IMR-90 (cell line): ENCODE results near the gene TMTC1. TPM values are rescaled to one million over a fixed set of nuclear protein-coding genes. Genes with fewer than 3 reads are reported as not detected.

Experiments
- ATAC-seq: fragments of 200-7000 bp; cut with Tn5 transposase; 2 replicates; pipeline ENCODE4 v1.9.1; 2020; ENCODE audit warnings: low read depth, mild to moderate bottlenecking, moderate library complexity
- BruUV-seq: library from RNA; stranded (reverse); fragments of 400-500 nt; replicated peaks from 2 replicates; lab custom pipeline; 2021; lab: Mats Ljungman, UMichigan
- CTCF ChIA-PET: fragments of 300-600 bp; formaldehyde crosslinking; extraction: SDS; loops from one replicate; lab custom pipeline; 2021; ENCODE audit warnings: antibody characterized with exemption; lab: Yijun Ruan, JAX
- POLR2A ChIA-PET: fragments of 300-600 bp; sonication (Branson Sonifier 250); formaldehyde crosslinking; loops from one replicate; lab custom pipeline; 2022; ENCODE audit warnings: antibody characterized with exemption; ENCODE audit not compliant: unreplicated experiment; lab: Charles Lee
- DNase-seq: peaks from one replicate; pipeline ENCODE4 v3.0.0; 2013
- H2AFZ ChIP-seq: replicated peaks from 2 replicates; pipeline ENCODE3; 2013; ENCODE audit warnings: low read length, mild to moderate bottlenecking; ENCODE audit not compliant: poor library complexity
- H2AK5ac ChIP-seq: 2 replicates; pipeline ENCODE4 v1.6.1; 2013; ENCODE audit warnings: low read depth, low read length, inconsistent platforms
- H2AK9ac ChIP-seq: replicated peaks from 2 replicates; pipeline ENCODE3; 2013; ENCODE audit warnings: mild to moderate bottlenecking, low read depth, low read length, moderate library complexity; ENCODE audit not compliant: poor library complexity
- H2BK120ac ChIP-seq: 2 replicates; pipeline ENCODE4 v1.6.1; 2013; ENCODE audit warnings: low read depth, low read length, inconsistent platforms
- H2BK15ac ChIP-seq: 3 replicates; pipeline ENCODE4 v1.6.1; 2013; ENCODE audit warnings: low read depth, low read length, inconsistent platforms
- H2BK20ac ChIP-seq: 2 replicates; pipeline ENCODE4 v1.6.1; 2013; ENCODE audit warnings: low read depth, mild to moderate bottlenecking, inconsistent platforms, low read length, moderate library complexity
- H2BK5ac ChIP-seq: 2 replicates; pipeline ENCODE4 v1.6.1; 2013; ENCODE audit warnings: mild to moderate bottlenecking, low read depth, low read length, inconsistent platforms; ENCODE audit not compliant: poor library complexity, severe bottlenecking
- H3K14ac ChIP-seq: replicated peaks from 2 replicates; pipeline ENCODE4 v1.6.1; 2013; ENCODE audit warnings: low read depth, low read length, inconsistent platforms
- H3K18ac ChIP-seq: 2 replicates; pipeline ENCODE4 v1.6.1; 2013; ENCODE audit warnings: low read depth, low read length, control low read depth
- H3K23ac ChIP-seq: 2 replicates; pipeline ENCODE4 v1.6.1; 2013; ENCODE audit warnings: low read depth, low read length, inconsistent platforms
- H3K27ac ChIP-seq: 2 replicates; pipeline ENCODE4 v1.5.1; 2013; ENCODE audit warnings: mild to moderate bottlenecking, control low read depth, low read length; ENCODE audit not compliant: insufficient read depth
- H3K27me3 ChIP-seq: 2 replicates; pipeline ENCODE4 v1.6.1; 2013; ENCODE audit warnings: low read length; ENCODE audit not compliant: control insufficient read depth, insufficient read depth
- H3K36me3 ChIP-seq: 2 replicates; pipeline ENCODE4 v1.6.1; 2013; ENCODE audit warnings: low read length, mixed read lengths; ENCODE audit not compliant: control insufficient read depth, insufficient read depth
- H3K4ac ChIP-seq: 2 replicates; pipeline ENCODE4 v1.6.1; 2013; ENCODE audit warnings: low read depth, low read length, inconsistent platforms
- H3K4me1 ChIP-seq: 2 replicates; pipeline ENCODE4 v1.6.1; 2013; ENCODE audit warnings: low read length, mixed read lengths; ENCODE audit not compliant: control insufficient read depth, insufficient read depth
- H3K4me2 ChIP-seq: 2 replicates; pipeline ENCODE4 v1.6.1; 2013; ENCODE audit warnings: low read depth, mild to moderate bottlenecking, control low read depth, low read length, moderate library complexity
- H3K4me3 ChIP-seq: 2 replicates; pipeline ENCODE4 v1.5.1; 2013; ENCODE audit warnings: low read depth, mild to moderate bottlenecking, control low read depth, low read length, moderate library complexity; ENCODE audit not compliant: insufficient read depth
- H3K56ac ChIP-seq: 2 replicates; pipeline ENCODE4 v1.6.1; 2013; ENCODE audit warnings: low read length, inconsistent platforms; ENCODE audit not compliant: insufficient read depth; ENCODE audit errors: extremely low read depth
- H3K79me1 ChIP-seq, 2 experiments: 2 replicates each; pipeline ENCODE4 v1.6.1; 2013; ENCODE audit warnings: low read length in 2 of 2, inconsistent platforms in 1 of 2, low read depth in 1 of 2
- H3K9ac ChIP-seq: 2 replicates; pipeline ENCODE4 v1.6.1; 2013; ENCODE audit warnings: low read depth, low read length, control low read depth
- H3K9me1 ChIP-seq: 2 replicates; pipeline ENCODE4 v1.6.1; 2013; ENCODE audit warnings: low read length, inconsistent platforms; ENCODE audit not compliant: insufficient read depth
- H3K9me3 ChIP-seq: 2 replicates; pipeline ENCODE4 v1.6.1; 2013; ENCODE audit warnings: low read length; ENCODE audit not compliant: control insufficient read depth, insufficient read depth
- H4K20me1 ChIP-seq: 2 replicates; pipeline ENCODE4 v1.6.1; 2013; ENCODE audit warnings: low read length, inconsistent platforms; ENCODE audit not compliant: insufficient read depth
- H4K5ac ChIP-seq: 2 replicates; pipeline ENCODE4 v1.6.1; 2013; ENCODE audit warnings: mild to moderate bottlenecking, low read depth, low read length, control low read depth
- H4K8ac ChIP-seq, 2 experiments: 2 replicates each; pipeline ENCODE4 v1.6.1; 2013; ENCODE audit warnings: low read depth in 2 of 2, low read length in 2 of 2, control low read depth in 1 of 2, inconsistent platforms in 1 of 2
- H4K91ac ChIP-seq: 2 replicates; pipeline ENCODE4 v1.6.1; 2013; ENCODE audit warnings: low read depth, low read length, inconsistent platforms; ENCODE audit not compliant: insufficient read depth
- CEBPB ChIP-seq: IDR thresholded peaks from 2 replicates; pipeline ENCODE4 v1.6.1; 2012; ENCODE audit warnings: low read depth, low read length, improper control_type of control experiment
- MAFK ChIP-seq: IDR thresholded peaks from 2 replicates; pipeline ENCODE4 v1.6.1; 2012; ENCODE audit warnings: low read depth, low read length, improper control_type of control experiment
- MAZ ChIP-seq: IDR thresholded peaks from 2 replicates; pipeline ENCODE4 v1.6.1; 2012; ENCODE audit warnings: low read depth, mild to moderate bottlenecking, low read length, improper control_type of control experiment, moderate library complexity, borderline replicate concordance
- POLR2A ChIP-seq: IDR thresholded peaks from 2 replicates; pipeline ENCODE4 v1.6.1; 2012; ENCODE audit warnings: mild to moderate bottlenecking, low read depth, low read length
- WGBS, 2 experiments: methylation state at CpG; one replicate each; pipeline versions ENCODE4 v1.1.5 to v1.1.7; 2013; ENCODE audit warnings: missing lambda C conversion rate in 2 of 2; ENCODE audit not compliant: insufficient read length in 1 of 2; ENCODE audit errors: extremely low coverage in 2 of 2; 5-methylcytosine and 5-hydroxymethylcytosine counted together
- dilution Hi-C: fragments of 300-500 bp; cut with HindIII; formaldehyde crosslinking; loops from one replicate; pipeline ENCODE4 v1.14.3; 2018; ENCODE audit warnings: low sequenced_read_pairs; ENCODE audit not compliant: unreplicated experiment
- in situ Hi-C: fragments of 300-500 bp; cut with MboI; formaldehyde crosslinking; loops from 3 replicates; pipeline ENCODE4 v1.14.3; 2019; ENCODE audit warnings: low sequenced_read_pairs, inconsistent platforms, mixed read lengths
- intact Hi-C: fragments of 100-400 bp; cut with micrococcal nuclease; formaldehyde crosslinking; loops from 2 replicates; pipeline ENCODE4 v1.10.0; 2022
- polyA plus RNA-seq, 3 experiments: library from polyadenylated mRNA; depleted of rRNA; stranded (reverse); fragments of >200 nt; gene quantifications; 2 replicates each; pipeline ENCODE4 v1.2.3, GENCODE V29; 2012; ENCODE audit warnings: low replicate concordance in 1 of 3
- total RNA-seq: library from RNA; depleted of rRNA; stranded (reverse); fragments of >200 nt; gene quantifications from 2 replicates; pipeline ENCODE4 v1.2.3, GENCODE V29; 2012

Gene TMTC1
- total and polyA plus RNA-seq, 2 of the 4 experiments (the other 2 are of a cell fraction): 12.5 to 36.4 TPM

DNA sequence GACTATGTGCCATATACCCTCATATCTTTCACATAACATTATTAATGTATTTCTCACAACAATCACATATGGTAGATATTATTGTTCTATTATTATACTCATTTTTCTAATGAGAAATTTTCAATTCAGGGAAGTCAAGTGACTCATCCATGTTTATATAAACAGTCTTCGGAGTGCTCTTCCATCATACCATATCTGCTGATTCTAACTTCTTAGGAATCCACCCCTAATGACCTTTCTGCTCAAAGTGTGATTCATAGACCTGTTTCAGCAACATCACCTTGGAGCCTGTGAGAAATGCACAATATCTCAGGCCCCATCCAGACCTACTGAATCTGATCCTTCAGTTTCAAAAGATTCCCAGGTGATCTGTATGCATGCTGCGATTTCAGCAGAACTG, 246.4 kb downstream of the TMTC1 start (continued):
- TF ChIP-seq MAZ (no peak), MAFK (peak; percentile 31; the same call in 1 of the 2 replicates)

DNA sequence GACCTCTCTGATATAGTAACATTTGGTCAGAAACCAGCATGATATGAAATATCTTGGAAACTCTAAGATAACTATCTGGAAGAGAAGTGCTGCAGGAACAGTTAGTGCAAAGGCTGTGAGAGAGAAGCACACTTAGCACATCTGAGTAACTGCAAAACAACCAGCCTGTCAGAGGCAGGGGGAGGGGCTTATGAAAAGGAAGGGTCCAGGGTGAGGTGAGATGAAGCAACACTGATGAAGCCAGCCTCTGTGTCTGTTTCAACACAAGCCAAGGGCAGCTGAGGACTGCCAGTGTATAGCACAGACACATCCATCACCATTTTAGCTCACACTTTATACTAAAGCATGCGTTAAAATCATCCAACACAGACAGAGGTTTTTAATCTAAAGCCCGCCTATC, 248.8 kb downstream of the TMTC1 start:
- peaks cover 5% of the 10 kb centered on the region; the same call in 1 of the 2 replicates for H3K9me1 ChIP-seq
- H3K4me3 ChIP-seq: no peak overlapping the region
- no peak overlapping the region for H2AFZ ChIP-seq
- dilution Hi-C loops (no loop called here), intact Hi-C loops (no loop called here), in situ Hi-C loops (no loop called here)
- H3K56ac ChIP-seq: no peak overlapping the region
- 60% methylated on average over 1 of the region's 2 CpGs; no CpG with 5 or more reads in 1 of the 2 experiments for WGBS, 2 experiments
- H2BK5ac ChIP-seq: no peak overlapping the region
- H3K14ac ChIP-seq: no peak overlapping the region
- ChIA-PET CTCF (interaction anchor here (2.2 kb wide), 1 partner anchor 10 kb away, joined by 12 read pairs; no protein-coding TSS in a partner anchor), POLR2A (no interaction called here)
- ATAC-seq: peak; percentile 30
- no peaks in the 10 kb centered on the region for H3K9me3 ChIP-seq
- no peak overlapping the region for H4K5ac ChIP-seq
- peaks cover 0 to 8% of the 10 kb centered on the region in 2 experiments; a peak in 2 of 4 replicates for H3K79me1 ChIP-seq
- peak; percentile 26 for DNase-seq
- peaks cover 7% of the 10 kb centered on the region for H3K4me1 ChIP-seq
- no peak overlapping the region for H2BK15ac ChIP-seq
- H4K20me1 ChIP-seq: no peaks in the 10 kb centered on the region
- no peaks in the 10 kb centered on the region for H3K27me3 ChIP-seq
- peak overlapping the region; percentile 4; the same call in 1 of the 2 replicates for H2BK120ac ChIP-seq
- H3K36me3 ChIP-seq: peaks cover 2% of the 10 kb centered on the region; the same call in 1 of the 2 replicates
- BruUV-seq: no TSS peak
- H4K91ac ChIP-seq: no peak overlapping the region
- peak overlapping the region; percentile 7 for H3K4ac ChIP-seq
- no peak overlapping the region for H3K27ac ChIP-seq
- no peak overlapping the region for H3K23ac ChIP-seq
- TF ChIP-seq POLR2A (no peak), CEBPB (peak; percentile 52; the same call in 1 of the 2 replicates)
- H2BK20ac ChIP-seq: 0 out of 2 replicates have a peak overlapping the region, but pooled peaks have one; percentile 4
- H4K8ac ChIP-seq: peak overlapping the region in 1 of 2 experiments; percentile 24; a peak in 1 of 4 replicates
- H2AK9ac ChIP-seq: no peak overlapping the region
- H3K18ac ChIP-seq: peak overlapping the region; percentile 60; the same call in 1 of the 2 replicates
- H3K9ac ChIP-seq: no peak overlapping the region
- H3K4me2 ChIP-seq: no peak overlapping the region
- no peak overlapping the region for H2AK5ac ChIP-seq
